ENCODE measurements around the gene CUL7. TPM values are rescaled to one million over a fixed set of nuclear protein-coding genes. Genes with fewer than 3 reads are reported as not detected.

The CUL7 gene
- total RNA-seq, 1 experiment from 2014 or later: 23.5 TPM

DNA sequence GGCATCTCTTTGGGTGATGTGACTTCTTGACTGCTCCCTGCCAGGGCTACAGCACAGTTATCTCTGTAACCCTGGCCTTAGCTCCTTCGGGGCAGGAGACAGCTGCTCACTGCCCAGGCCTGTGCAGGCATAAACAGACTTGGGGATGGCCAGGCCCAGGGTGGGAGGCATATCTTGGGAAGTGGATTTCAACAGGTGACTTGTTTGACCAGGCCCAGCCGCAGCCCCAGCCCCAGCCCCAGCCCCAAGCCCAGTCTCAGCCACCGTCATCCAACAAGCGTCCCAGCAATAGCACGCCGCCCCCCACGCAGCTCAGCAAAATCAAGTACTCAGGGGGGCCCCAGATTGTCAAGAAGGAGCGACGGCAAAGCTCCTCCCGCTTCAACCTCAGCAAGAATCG lies 47.4 kb downstream of the CUL7 start:
- H3K4me2 ChIP-seq (ENCODE audit: insufficient read depth, insufficient read length, low read length): no peak overlapping the region
- H2BK12ac ChIP-seq (ENCODE audit: insufficient read length, low read depth, low read length): no peak overlapping the region
- no peaks in the 10 kb centered on the region for H3K9me3 Mint-ChIP-seq
- no peak overlapping the region for H3K18ac ChIP-seq (ENCODE audit: insufficient read length, low read depth, low read length)
- H3K27ac Mint-ChIP-seq: peak overlapping the region in 1 of 3 experiments; percentile 75; a peak in 1 of 7 replicates
- TF ChIP-seq, protein P1, sequence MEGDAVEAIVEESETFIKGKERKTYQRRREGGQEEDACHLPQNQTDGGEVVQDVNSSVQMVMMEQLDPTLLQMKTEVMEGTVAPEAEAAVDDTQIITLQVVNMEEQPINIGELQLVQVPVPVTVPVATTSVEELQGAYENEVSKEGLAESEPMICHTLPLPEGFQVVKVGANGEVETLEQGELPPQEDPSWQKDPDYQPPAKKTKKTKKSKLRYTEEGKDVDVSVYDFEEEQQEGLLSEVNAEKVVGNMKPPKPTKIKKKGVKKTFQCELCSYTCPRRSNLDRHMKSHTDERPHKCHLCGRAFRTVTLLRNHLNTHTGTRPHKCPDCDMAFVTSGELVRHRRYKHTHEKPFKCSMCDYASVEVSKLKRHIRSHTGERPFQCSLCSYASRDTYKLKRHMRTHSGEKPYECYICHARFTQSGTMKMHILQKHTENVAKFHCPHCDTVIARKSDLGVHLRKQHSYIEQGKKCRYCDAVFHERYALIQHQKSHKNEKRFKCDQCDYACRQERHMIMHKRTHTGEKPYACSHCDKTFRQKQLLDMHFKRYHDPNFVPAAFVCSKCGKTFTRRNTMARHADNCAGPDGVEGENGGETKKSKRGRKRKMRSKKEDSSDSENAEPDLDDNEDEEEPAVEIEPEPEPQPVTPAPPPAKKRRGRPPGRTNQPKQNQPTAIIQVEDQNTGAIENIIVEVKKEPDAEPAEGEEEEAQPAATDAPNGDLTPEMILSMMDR (conservative IDR thresholded peaks at IDR 0.05): no peak
- H2AK5ac ChIP-seq (ENCODE audit: insufficient read length, low read length): no peak overlapping the region
- no peak overlapping the region for H3K4me3 Mint-ChIP-seq
- H4K20me1 ChIP-seq (ENCODE audit: control insufficient read depth, insufficient read depth, insufficient read length): no peaks in the 10 kb centered on the region
- H2AFZ ChIP-seq (ENCODE audit: low read length): no peak overlapping the region
- no peak overlapping the region for H2BK15ac ChIP-seq (ENCODE audit: low read depth, low read length)
- H3K79me1 ChIP-seq (ENCODE audit: insufficient read depth, low read depth, low read length, poor library complexity, severe bottlenecking): no peaks in the 10 kb centered on the region
- no peak overlapping the region for H2BK5ac ChIP-seq (ENCODE audit: insufficient read length, low read length)
- H3K4me1 Mint-ChIP-seq: peaks cover 4 to 5% of the 10 kb centered on the region in 2 experiments; a peak in 3 of 4 replicates
- peaks cover 18 to 63% (median 56%) of the 10 kb centered on the region in 3 experiments; a peak in 6 of 7 replicates for H3K36me3 Mint-ChIP-seq (ENCODE audit: insufficient read depth in 1 of 3, low read depth in 3 of 3)
- H3K23ac ChIP-seq (ENCODE audit: insufficient read length, low read depth, low read length): no peak overlapping the region
- no peaks in the 10 kb centered on the region for H3K23me2 ChIP-seq (ENCODE audit: insufficient read length, low read depth, low read length, poor library complexity, severe bottlenecking)
- no peak overlapping the region for H3K27ac ChIP-seq (ENCODE audit: insufficient read length, low read depth, low read length)
- no peak overlapping the region for H4K5ac ChIP-seq (ENCODE audit: insufficient read length, low read depth, low read length)
- no peaks in the 10 kb centered on the region for H3K4me1 ChIP-seq (ENCODE audit: insufficient read depth, low read length)
- H3K9ac ChIP-seq (ENCODE audit: extremely low read depth, insufficient read length, low read length): no peak overlapping the region
- H3T11ph ChIP-seq (ENCODE audit: low read length): no peak overlapping the region
- H3K27me3 ChIP-seq (ENCODE audit: insufficient read depth, low read length): no peaks in the 10 kb centered on the region
- no peak overlapping the region for H3K14ac ChIP-seq (ENCODE audit: insufficient read depth, low read length)
- WGBS (ENCODE audit: extremely low coverage, insufficient read length, low lambda C conversion rate): no CpG with 5 or more reads among the region's 11 CpGs
- no peaks in the 10 kb centered on the region for H3K9me3 ChIP-seq (ENCODE audit: control insufficient read depth, low read depth, low read length)
- H2BK120ac ChIP-seq (ENCODE audit: low read depth, low read length, poor library complexity, severe bottlenecking): no peak overlapping the region
- H3K56ac ChIP-seq (ENCODE audit: insufficient read length, low read depth, low read length): no peak overlapping the region
- no peak overlapping the region for H4K8ac ChIP-seq (replicated peaks; ENCODE audit: insufficient read length, low read depth, low read length)
- no peak overlapping the region for H4K91ac ChIP-seq (ENCODE audit: insufficient read length, low read depth, low read length)
- DNase-seq: no peak
- 0 out of 2 replicates have a peak, but pooled peaks cover 2% of the 10 kb centered on the region for H3K79me2 ChIP-seq (ENCODE audit: insufficient read depth, low read length)
- H3K4ac ChIP-seq (ENCODE audit: low read depth, low read length): no peak overlapping the region
- H3K27me3 Mint-ChIP-seq (ENCODE audit: low read depth): no peaks in the 10 kb centered on the region
- no peak overlapping the region for H2BK20ac ChIP-seq (ENCODE audit: low read depth, low read length, poor library complexity, severe bottlenecking)

Data from H9 (cell line).